Glomerular endothelial cell (primary cell): ENCODE measurements around the gene KDM5B. TPM values are rescaled to one million over a fixed set of nuclear protein-coding genes. Genes with fewer than 3 reads are reported as not detected.
"Not testable (repeated sequence)": the region's sequence is repeated elsewhere in the genome, so short reads cannot be mapped to it uniquely, and the experiment has no call there.

Source experiments
- DNase-seq: peaks from one replicate; pipeline ENCODE4 v3.0.0-alpha.2; 2011; ENCODE audit warnings: low read depth, low spot score; ENCODE audit errors: extremely low read depth
- total RNA-seq: library from RNA; depleted of rRNA; stranded (reverse); fragments of >200 nt; gene quantifications from 2 replicates; pipeline ENCODE4 v1.2.3, GENCODE V29; 2015

Gene KDM5B
- total RNA-seq, 1 donor from 2014 or later, result 96.4 TPM

- not testable (repeated sequence) for DNase-seq
Observed at GRCh38 chr1:202714202-202714601, 94.0 kb downstream of the KDM5B start.

- DNase-seq, result peak; percentile 42
Observed at GRCh38 chr1:202713110-202713509, 95.1 kb downstream of the KDM5B start.

GRCh38 chr1:202711949-202712635 lies 96.1 kb downstream of the KDM5B start:
- DNase-seq, result no peak

- DNase-seq, result no peak
Observed at GRCh38 chr1:202710070-202711045, 97.9 kb downstream of the KDM5B start, which contains the start of gene SYT2. Gene SYT2, minus strand, starts transcription at chr1:202710454. Its CDS starts 104,682 bp downstream, at chr1:202605772.

GRCh38 chr1:202709276-202710041 lies 98.8 kb downstream of the KDM5B start:
- DNase-seq, result no peak

GRCh38 chr1:202708456-202709275 lies 99.6 kb downstream of the KDM5B start:
- no peak for DNase-seq

GRCh38 chr1:202706851-202707250 lies 101.4 kb downstream of the KDM5B start:
- no peak for DNase-seq

GRCh38 chr1:202704601-202705000 lies 103.6 kb downstream of the KDM5B start:
- DNase-seq, result no peak

- no peak for DNase-seq
Observed at GRCh38 chr1:202703191-202703590, 105.0 kb downstream of the KDM5B start.

GRCh38 chr1:202702088-202702487 lies 106.1 kb downstream of the KDM5B start:
- DNase-seq, result no peak

- no peak for DNase-seq
Observed at GRCh38 chr1:202701200-202701599, 107.0 kb downstream of the KDM5B start.

- DNase-seq, result no peak
Observed at GRCh38 chr1:202700061-202700460, 108.2 kb downstream of the KDM5B start.

GRCh38 chr1:202698276-202698675 lies 109.9 kb downstream of the KDM5B start:
- no peak for DNase-seq

GRCh38 chr1:202697038-202697437 lies 111.2 kb downstream of the KDM5B start:
- no peak for DNase-seq

- no peak for DNase-seq
Observed at GRCh38 chr1:202694314-202694713, 113.9 kb downstream of the KDM5B start.

- DNase-seq, result no peak
Observed at GRCh38 chr1:202692959-202693555, 115.2 kb downstream of the KDM5B start.

GRCh38 chr1:202691816-202692215 lies 116.4 kb downstream of the KDM5B start:
- DNase-seq, result no peak

GRCh38 chr1:202689493-202690342 lies 118.5 kb downstream of the KDM5B start:
- no peak for DNase-seq

GRCh38 chr1:202689082-202689481 lies 119.1 kb downstream of the KDM5B start:
- no peak for DNase-seq
